ENCODE measurements around the gene DRG1.

DNA sequence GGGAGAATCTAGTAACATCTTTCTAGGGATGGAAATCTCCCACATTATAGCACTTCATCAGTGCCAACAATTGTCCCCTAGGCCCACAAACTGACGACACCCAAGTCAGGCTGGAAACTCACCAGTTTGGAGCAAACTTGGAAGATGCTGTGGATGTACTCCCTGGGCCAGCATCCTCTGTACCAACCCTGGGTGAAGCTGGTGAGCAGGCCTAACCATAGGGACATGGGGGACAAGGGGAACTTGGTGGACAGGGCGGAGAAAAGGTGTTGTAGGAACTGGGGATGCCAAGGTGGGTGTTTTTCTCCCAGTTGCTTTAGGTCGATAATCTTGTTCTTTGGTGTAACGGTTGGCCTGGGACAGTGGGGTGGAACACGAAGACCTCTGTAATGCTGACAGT lies 42.2 kb downstream of the DRG1 start:
- TF ChIP-seq, protein P1, sequence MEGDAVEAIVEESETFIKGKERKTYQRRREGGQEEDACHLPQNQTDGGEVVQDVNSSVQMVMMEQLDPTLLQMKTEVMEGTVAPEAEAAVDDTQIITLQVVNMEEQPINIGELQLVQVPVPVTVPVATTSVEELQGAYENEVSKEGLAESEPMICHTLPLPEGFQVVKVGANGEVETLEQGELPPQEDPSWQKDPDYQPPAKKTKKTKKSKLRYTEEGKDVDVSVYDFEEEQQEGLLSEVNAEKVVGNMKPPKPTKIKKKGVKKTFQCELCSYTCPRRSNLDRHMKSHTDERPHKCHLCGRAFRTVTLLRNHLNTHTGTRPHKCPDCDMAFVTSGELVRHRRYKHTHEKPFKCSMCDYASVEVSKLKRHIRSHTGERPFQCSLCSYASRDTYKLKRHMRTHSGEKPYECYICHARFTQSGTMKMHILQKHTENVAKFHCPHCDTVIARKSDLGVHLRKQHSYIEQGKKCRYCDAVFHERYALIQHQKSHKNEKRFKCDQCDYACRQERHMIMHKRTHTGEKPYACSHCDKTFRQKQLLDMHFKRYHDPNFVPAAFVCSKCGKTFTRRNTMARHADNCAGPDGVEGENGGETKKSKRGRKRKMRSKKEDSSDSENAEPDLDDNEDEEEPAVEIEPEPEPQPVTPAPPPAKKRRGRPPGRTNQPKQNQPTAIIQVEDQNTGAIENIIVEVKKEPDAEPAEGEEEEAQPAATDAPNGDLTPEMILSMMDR (IDR thresholded peaks at IDR 0.05; ENCODE audit: poor library complexity): no peak
- TF ChIP-seq EZH2 (IDR thresholded peaks at IDR 0.05; ENCODE audit: borderline replicate concordance) (no peak), EZH2phosphoT487 (IDR thresholded peaks at IDR 0.05; ENCODE audit: low read depth, severe bottlenecking, unreplicated experiment) (no peak)
